Activated T-cell treated with anti-CD3 and anti-CD28 coated beads, Interleukin-2, amount 50 U/mL, for 24 hours (primary cell): ENCODE measurements around the gene SLC25A52.
"Not testable (repeated sequence)": the region's sequence is repeated elsewhere in the genome, so short reads cannot be mapped to it uniquely, and the experiment has no call there.

ENCODE experiments used
- DNase-seq: peaks from one replicate; pipeline ENCODE4 v3.0.0-alpha.2; 2020
- H3K27ac Mint-ChIP-seq: 2 replicates; pipeline ENCODE4 v1.8.0; 2020; ENCODE audit warnings: mild to moderate bottlenecking, mixed read lengths
- H3K27me3 Mint-ChIP-seq: 2 replicates; pipeline ENCODE4 v1.8.0; 2020; ENCODE audit warnings: mixed read lengths
- H3K36me3 Mint-ChIP-seq: 2 replicates; pipeline ENCODE4 v1.8.0; 2020; ENCODE audit warnings: low read depth, mixed read lengths
- H3K4me1 Mint-ChIP-seq: 2 replicates; pipeline ENCODE4 v1.8.0; 2020; ENCODE audit warnings: low read depth, mixed read lengths
- H3K4me3 Mint-ChIP-seq: 2 replicates; pipeline ENCODE4 v1.8.0; 2020; ENCODE audit warnings: mild to moderate bottlenecking, moderate library complexity, mixed read lengths
- H3K9me3 Mint-ChIP-seq: 2 replicates; pipeline ENCODE4 v1.8.0; 2020; ENCODE audit warnings: mixed read lengths

The SLC25A52 gene

GRCh38 chr18:31773774-31774476 lies 13.2 kb upstream of the SLC25A52 start:
- Mint-ChIP-seq H3K27me3 (no peaks in the 10 kb centered on the region), H3K4me3 (no peak overlapping the region), H3K4me1 (no peaks in the 10 kb centered on the region), H3K9me3 (peaks cover 11% of the 10 kb centered on the region), H3K27ac (no peak overlapping the region), H3K36me3 (no peaks in the 10 kb centered on the region)
- no peak for DNase-seq

GRCh38 chr18:31772699-31773098 lies 12.0 kb upstream of the SLC25A52 start:
- H3K4me1 Mint-ChIP-seq = no peaks in the 10 kb centered on the region
- H3K4me3 Mint-ChIP-seq = no peak overlapping the region
- peaks cover 2% of the 10 kb centered on the region for H3K27me3 Mint-ChIP-seq
- peaks cover under 1% of the 10 kb centered on the region for H3K9me3 Mint-ChIP-seq
- no peaks in the 10 kb centered on the region for H3K36me3 Mint-ChIP-seq
- no peak overlapping the region for H3K27ac Mint-ChIP-seq
- no peak for DNase-seq

- H3K36me3 Mint-ChIP-seq = no peaks in the 10 kb centered on the region
- H3K27ac Mint-ChIP-seq = no peak overlapping the region
- DNase-seq = no peak
- no peaks in the 10 kb centered on the region for H3K9me3 Mint-ChIP-seq
- H3K4me1 Mint-ChIP-seq = no peaks in the 10 kb centered on the region
- H3K4me3 Mint-ChIP-seq = no peak overlapping the region
- H3K27me3 Mint-ChIP-seq = no peaks in the 10 kb centered on the region
These were observed 10.4 kb downstream of the SLC25A52 start for GRCh38 chr18:31750273-31750672.

- no peaks in the 10 kb centered on the region for H3K27me3 Mint-ChIP-seq
- H3K9me3 Mint-ChIP-seq = no peaks in the 10 kb centered on the region
- no peaks in the 10 kb centered on the region for H3K36me3 Mint-ChIP-seq
- no peaks in the 10 kb centered on the region for H3K4me1 Mint-ChIP-seq
- no peak overlapping the region for H3K27ac Mint-ChIP-seq
- no peak for DNase-seq
- no peak overlapping the region for H3K4me3 Mint-ChIP-seq
These were observed 14.3 kb downstream of the SLC25A52 start for GRCh38 chr18:31746396-31746795.

GRCh38 chr18:31744321-31745067 lies 16.2 kb downstream of the SLC25A52 start:
- Mint-ChIP-seq H3K4me3 (no peak overlapping the region), H3K36me3 (no peaks in the 10 kb centered on the region), H3K4me1 (no peaks in the 10 kb centered on the region), H3K27me3 (no peaks in the 10 kb centered on the region), H3K27ac (no peak overlapping the region), H3K9me3 (no peaks in the 10 kb centered on the region)
- DNase-seq = no peak

- H3K36me3 Mint-ChIP-seq, H3K4me3 Mint-ChIP-seq, H3K4me1 Mint-ChIP-seq, H3K9me3 Mint-ChIP-seq, DNase-seq, H3K27ac Mint-ChIP-seq, H3K27me3 Mint-ChIP-seq: not testable (repeated sequence)
These were observed 17.1 kb downstream of the SLC25A52 start for GRCh38 chr18:31743600-31743999.

GRCh38 chr18:31741097-31741735 lies 19.5 kb downstream of the SLC25A52 start:
- no peak for DNase-seq
- Mint-ChIP-seq H3K27ac (no peak overlapping the region), H3K9me3 (peaks cover 7% of the 10 kb centered on the region), H3K36me3 (no peaks in the 10 kb centered on the region), H3K27me3 (no peaks in the 10 kb centered on the region), H3K4me1 (no peaks in the 10 kb centered on the region), H3K4me3 (no peak overlapping the region)

GRCh38 chr18:31740180-31740579 lies 20.5 kb downstream of the SLC25A52 start:
- no peaks in the 10 kb centered on the region for H3K36me3 Mint-ChIP-seq
- no peak overlapping the region for H3K4me3 Mint-ChIP-seq
- peaks cover 7% of the 10 kb centered on the region for H3K9me3 Mint-ChIP-seq
- H3K27me3 Mint-ChIP-seq = no peaks in the 10 kb centered on the region
- no peak overlapping the region for H3K27ac Mint-ChIP-seq
- H3K4me1 Mint-ChIP-seq = no peaks in the 10 kb centered on the region
- DNase-seq = no peak

- no peak overlapping the region for H3K4me3 Mint-ChIP-seq
- H3K9me3 Mint-ChIP-seq = peaks cover 7% of the 10 kb centered on the region
These were observed 21.0 kb downstream of the SLC25A52 start for GRCh38 chr18:31739651-31740050.

GRCh38 chr18:31738460-31739407 lies 21.9 kb downstream of the SLC25A52 start:
- H3K36me3 Mint-ChIP-seq = no peaks in the 10 kb centered on the region
- H3K4me3 Mint-ChIP-seq = no peak overlapping the region
- H3K27ac Mint-ChIP-seq = no peak overlapping the region
- no peaks in the 10 kb centered on the region for H3K27me3 Mint-ChIP-seq
- no peaks in the 10 kb centered on the region for H3K4me1 Mint-ChIP-seq
- H3K9me3 Mint-ChIP-seq = peaks cover 7% of the 10 kb centered on the region
- no peak for DNase-seq

More at GRCh38 chr18:31739651-31740050, 21.0 kb downstream of the SLC25A52 start:
- Mint-ChIP-seq H3K4me1 (no peaks in the 10 kb centered on the region), H3K27ac (no peak overlapping the region), H3K27me3 (no peaks in the 10 kb centered on the region), H3K36me3 (no peaks in the 10 kb centered on the region)
- no peak for DNase-seq

GRCh38 chr18:31736630-31737029 lies 24.1 kb downstream of the SLC25A52 start:
- no peak overlapping the region for H3K4me3 Mint-ChIP-seq
- no peaks in the 10 kb centered on the region for H3K36me3 Mint-ChIP-seq
- H3K27me3 Mint-ChIP-seq = peaks cover 5% of the 10 kb centered on the region
- H3K4me1 Mint-ChIP-seq = no peaks in the 10 kb centered on the region
- H3K27ac Mint-ChIP-seq = no peak overlapping the region
- no peak for DNase-seq
- peaks cover 7% of the 10 kb centered on the region for H3K9me3 Mint-ChIP-seq

- Mint-ChIP-seq H3K36me3 (no peaks in the 10 kb centered on the region), H3K27ac (no peak overlapping the region), H3K27me3 (peaks cover 24% of the 10 kb centered on the region), H3K4me3 (no peak overlapping the region), H3K9me3 (no peaks in the 10 kb centered on the region), H3K4me1 (no peaks in the 10 kb centered on the region)
- no peak for DNase-seq
These were observed 29.1 kb downstream of the SLC25A52 start for GRCh38 chr18:31731628-31732027.

- not testable (repeated sequence) for H3K9me3 Mint-ChIP-seq, H3K4me1 Mint-ChIP-seq, DNase-seq, H3K4me3 Mint-ChIP-seq, H3K36me3 Mint-ChIP-seq, H3K27ac Mint-ChIP-seq
- peaks cover 43% of the 10 kb centered on the region for H3K27me3 Mint-ChIP-seq
These were observed 31.5 kb downstream of the SLC25A52 start for GRCh38 chr18:31729196-31729595.

GRCh38 chr18:31723990-31724711 lies 36.5 kb downstream of the SLC25A52 start:
- H3K4me1 Mint-ChIP-seq = peaks cover 8% of the 10 kb centered on the region
- peaks cover 40% of the 10 kb centered on the region for H3K27me3 Mint-ChIP-seq
- H3K9me3 Mint-ChIP-seq = peaks cover 7% of the 10 kb centered on the region
- no peak for DNase-seq
- peak overlapping the region; percentile 27 for H3K27ac Mint-ChIP-seq
- H3K36me3 Mint-ChIP-seq = no peaks in the 10 kb centered on the region
- peak overlapping the region; percentile 69 for H3K4me3 Mint-ChIP-seq
